HG03066 (cell line): ENCODE data around the gene GPC6.
"Not testable (repeated sequence)": the region's sequence is repeated elsewhere in the genome, so short reads cannot be mapped to it uniquely, and the experiment has no call there.

Experiments used
- ATAC-seq: cut with Tn5 transposase; IDR thresholded peaks from one replicate; pipeline ENCODE4 v1.9.1; 2021; ENCODE audit warnings: low read depth; ENCODE audit not compliant: unreplicated experiment

Gene GPC6

DNA sequence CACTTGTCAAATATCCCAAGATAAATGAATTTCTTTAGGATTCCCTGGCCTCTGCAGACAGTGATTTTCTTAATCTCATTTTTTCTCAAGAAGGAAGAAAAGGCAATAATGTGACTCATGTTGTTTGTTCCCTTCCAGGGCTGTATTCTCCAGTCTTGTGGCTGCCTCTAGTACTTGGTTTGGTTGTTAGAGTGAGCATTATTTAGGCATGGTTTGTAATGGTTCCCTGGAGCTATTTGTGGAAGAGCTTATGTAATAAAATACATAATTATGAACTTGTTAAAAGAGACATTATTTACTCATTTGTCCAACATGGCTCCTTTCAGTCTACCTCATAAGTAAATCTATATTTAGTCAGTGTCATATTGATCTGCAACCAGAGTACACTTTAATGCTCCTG lies 982.5 kb downstream of the GPC6 start:
- no peak for ATAC-seq

GRCh38 chr13:94209913-94210312 lies 983.3 kb downstream of the GPC6 start:
- ATAC-seq = not testable (repeated sequence)

GRCh38 chr13:94210816-94211215 lies 984.2 kb downstream of the GPC6 start:
- ATAC-seq = peak; percentile 61

GRCh38 chr13:94212196-94212595 lies 985.6 kb downstream of the GPC6 start:
- ATAC-seq = no peak

DNA sequence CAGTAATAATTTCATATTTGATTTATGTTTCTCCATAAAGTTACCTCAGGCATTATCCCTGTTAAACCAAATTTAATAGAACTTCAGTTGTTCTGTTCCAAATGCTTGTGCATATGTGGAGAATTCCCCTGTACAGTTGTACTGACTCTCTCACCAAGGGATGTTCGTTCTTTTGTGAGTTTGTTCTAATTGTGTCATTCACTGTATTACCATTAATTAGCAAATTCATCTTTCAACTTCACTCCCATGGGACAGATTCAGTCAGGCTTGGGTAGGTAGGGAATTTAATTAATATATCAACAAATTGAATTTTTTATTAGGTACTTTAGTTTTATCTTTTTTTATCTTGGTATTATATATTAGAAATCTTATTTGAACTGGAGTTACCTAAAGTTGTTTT lies 987.5 kb downstream of the GPC6 start:
- no peak for ATAC-seq

DNA sequence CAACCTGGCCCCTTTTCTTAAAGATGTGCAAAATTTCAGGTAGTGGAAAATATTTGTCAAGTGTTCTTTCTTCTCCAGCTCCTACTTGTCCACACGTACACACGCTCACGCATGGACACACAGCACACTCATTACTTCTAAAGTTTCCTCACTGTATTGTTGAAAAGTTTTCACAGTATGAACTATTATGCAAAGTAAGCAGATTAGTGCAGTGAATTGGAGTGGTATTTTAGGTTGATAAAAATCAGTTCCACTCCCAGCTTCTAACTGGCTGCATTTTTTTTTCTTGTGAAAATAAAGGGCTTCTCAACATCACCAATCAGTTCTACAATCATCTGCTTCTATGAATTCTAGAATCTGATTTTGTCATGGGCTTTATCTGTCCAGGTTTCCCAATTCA lies 988.4 kb downstream of the GPC6 start:
- ATAC-seq = no peak

DNA sequence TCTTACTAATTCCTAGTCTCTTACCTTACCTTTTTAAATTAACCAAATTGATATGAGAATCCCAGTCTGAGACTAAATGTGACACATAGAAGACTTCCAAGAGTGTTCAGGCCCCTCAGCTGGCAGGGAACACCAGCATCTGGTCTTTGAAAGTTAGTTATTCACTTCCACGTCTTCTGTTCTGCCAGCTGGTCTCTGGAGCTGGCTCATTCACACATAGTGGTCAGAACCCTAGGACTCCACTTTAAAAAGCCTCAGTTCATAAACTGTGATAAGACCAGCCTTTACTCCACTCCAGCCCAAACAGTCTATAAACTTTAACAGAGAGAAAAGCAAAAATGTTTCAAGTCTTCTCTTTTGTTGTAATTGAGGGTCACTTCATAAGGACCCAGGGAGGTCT lies 989.9 kb downstream of the GPC6 start:
- no peak for ATAC-seq

GRCh38 chr13:94217370-94217769 lies 990.8 kb downstream of the GPC6 start:
- ATAC-seq = no peak

DNA sequence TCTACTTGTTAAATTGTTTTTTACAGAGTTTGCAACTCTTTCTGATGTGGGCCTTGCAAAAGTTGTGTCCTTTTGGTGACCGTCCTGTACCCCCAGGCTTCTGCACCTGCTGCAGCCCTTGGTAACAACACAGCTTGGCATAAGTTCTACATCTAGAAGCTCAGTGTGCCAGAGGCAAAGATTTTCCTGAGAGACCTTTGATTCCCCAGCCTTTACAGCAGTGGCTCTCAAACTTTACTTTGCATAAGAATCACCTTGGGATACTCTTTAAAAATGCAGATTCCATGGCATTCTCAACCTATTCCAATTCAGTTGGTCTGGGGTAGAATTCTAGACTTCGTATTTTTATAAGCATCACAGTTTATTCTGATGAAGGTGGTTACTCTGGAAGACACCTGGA lies 991.9 kb downstream of the GPC6 start:
- no peak for ATAC-seq

DNA sequence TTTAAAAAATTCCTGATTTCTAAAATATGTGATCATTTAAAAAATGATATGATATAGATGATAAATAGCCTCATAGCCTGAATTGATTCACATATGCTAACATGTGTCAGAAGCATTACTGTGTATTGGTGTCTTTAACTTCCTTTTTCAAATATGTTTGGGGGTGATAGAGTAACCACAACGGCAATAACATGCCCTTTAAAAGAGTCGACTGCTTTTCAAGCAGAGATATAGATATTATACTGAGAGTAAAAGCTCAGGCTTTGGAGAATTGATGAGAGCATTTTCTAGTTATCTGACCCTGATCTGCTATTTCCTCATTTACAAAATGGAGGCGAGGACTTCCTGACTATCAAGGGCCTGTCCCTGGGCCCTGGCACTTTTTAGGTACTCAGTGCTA lies 992.3 kb downstream of the GPC6 start:
- ATAC-seq = no peak

DNA sequence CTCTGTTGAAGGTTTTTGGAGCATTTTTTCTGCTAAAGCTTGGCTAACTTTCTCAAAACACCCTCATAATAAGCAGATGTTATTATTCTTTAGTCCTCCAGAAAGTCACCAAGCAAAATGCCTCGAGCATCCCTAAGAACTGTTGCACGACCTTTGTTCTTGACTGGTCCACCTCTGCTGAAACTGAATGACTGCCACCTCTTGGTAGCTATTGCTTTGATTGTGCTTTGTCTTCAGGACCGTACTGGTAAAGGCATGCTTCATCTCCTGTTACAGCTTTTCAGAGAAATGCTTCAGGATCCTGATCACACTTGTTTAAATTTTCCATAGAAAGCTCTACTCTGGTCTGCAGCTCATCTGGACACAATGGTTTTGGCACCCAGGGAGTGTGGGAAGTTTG lies 998.1 kb downstream of the GPC6 start:
- no peak for ATAC-seq

DNA sequence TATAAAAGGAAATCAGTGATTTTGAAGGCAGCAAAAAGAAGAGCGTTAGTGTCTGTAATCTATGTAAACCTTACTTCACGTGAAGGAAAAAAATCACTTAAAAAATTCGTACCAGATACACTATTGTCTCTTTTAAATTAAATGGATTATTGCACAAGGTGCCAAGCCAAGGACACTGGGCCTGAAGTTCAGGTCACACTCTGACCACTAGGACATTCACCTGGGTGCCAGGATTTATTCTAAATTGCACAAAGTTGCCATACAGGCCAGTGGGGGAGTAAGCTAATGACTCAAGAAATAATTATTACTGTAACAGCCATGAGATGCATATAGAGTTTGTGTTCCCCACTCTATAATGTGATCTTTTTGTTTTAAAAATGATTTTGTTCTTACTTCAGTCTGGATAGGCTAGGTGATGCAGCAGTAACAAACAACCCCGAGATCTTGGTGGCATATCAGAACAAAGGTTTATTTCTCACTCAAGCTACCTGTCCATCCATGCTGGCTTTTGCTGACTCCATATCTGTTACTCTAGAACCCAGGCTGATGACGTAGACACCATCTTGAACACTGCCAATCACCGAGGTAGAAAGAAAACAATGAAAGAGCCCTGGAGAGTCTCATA lies 1000.8 kb downstream of the GPC6 start:
- ATAC-seq = no peak

DNA sequence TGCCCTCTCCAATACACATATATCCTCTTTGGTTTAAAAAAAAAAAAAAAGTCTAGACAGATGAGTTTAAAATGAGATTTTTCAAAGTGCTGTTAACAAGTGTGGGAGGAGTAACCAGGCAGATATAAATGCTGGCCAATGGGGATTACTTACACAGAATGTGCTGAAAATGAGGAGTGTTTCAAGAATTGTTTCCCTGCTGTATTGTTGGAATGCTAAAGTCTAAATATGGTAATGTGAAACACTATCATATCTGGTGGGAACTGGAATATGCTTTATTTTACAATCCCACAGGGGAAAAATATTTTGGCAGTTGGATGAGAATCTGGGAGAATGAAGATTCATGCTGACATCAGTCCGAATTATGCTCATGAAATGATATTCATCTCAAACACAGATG lies 1002.2 kb downstream of the GPC6 start:
- no peak for ATAC-seq

DNA sequence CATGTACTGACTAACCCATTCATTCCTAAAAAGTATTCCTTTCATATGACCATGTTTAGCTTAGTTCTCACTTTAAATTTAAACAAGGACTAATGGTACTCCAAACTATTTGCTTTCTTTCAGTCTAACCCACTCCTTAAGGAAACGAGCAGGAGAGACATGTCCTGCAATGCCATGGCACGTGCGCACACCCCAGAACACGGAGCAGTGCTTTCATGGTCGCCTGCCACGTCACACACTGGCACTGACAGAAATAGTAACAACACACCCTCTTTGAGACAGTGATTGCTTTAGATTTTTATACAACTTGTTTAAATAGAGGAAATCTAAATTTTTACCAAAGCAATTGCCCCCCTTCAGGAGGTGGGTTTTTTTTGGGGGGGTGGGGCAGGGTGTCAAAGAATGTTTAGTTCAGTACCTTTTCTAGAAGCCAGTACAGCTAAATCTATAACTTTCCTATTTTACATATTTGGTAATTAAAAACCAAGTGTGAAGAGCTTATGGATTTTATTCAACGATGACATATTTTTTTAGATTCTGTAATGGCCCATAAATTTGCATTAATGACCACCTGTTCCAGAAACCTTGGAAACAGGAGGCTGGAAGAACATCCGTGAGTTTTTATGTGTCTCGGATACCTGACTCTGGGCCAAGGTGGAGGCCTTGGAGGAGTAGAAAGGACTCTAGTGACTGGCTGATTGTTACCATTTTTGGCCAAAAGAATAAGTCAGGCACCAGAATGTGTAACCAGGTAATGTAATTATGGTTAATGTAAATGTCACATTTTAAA lies 1005.7 kb downstream of the GPC6 start:
- no peak for ATAC-seq

DNA sequence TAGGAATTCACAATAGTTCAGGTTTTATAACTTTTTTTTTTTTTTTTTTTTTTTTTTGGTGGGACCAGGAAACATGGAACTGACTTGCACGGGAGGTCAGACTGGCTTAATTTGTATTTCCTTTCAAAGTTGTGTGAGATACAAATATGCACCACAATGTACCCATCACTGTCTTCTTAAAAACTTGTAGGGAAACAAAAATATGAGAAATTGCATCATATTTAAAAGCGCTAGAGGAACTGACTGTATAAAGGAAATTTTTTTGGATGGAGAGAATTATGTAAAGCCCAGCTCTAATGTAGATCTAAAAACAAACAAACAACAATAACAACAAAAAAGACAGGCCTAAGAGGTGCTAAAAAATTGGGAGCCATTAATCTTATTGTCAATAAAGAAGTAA lies 1006.3 kb downstream of the GPC6 start:
- no peak for ATAC-seq

- ATAC-seq = no peak
Observed at GRCh38 chr13:94233401-94233800, 1006.8 kb downstream of the GPC6 start.

GRCh38 chr13:94233837-94234236 lies 1007.2 kb downstream of the GPC6 start:
- no peak for ATAC-seq

DNA sequence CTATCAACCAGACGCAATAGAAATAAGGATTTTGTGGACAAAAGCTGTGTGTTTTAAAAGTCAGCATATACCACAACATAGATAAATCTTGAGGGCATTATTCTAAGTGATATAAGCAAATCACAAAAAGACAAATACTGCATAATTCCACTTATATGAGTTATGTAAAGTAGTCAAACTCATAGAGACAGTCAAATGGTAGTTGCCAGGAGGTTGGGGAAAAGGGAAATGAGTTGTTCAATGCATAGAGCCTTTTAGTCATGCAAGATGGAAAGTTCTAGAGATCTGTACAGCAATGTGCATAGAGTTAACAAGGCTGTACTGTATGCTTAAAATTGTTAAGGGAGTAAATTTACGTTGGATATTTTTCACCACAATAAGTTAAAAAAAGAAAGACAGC lies 1008.1 kb downstream of the GPC6 start:
- no peak for ATAC-seq

GRCh38 chr13:94236132-94236531 lies 1009.5 kb downstream of the GPC6 start:
- no peak for ATAC-seq

DNA sequence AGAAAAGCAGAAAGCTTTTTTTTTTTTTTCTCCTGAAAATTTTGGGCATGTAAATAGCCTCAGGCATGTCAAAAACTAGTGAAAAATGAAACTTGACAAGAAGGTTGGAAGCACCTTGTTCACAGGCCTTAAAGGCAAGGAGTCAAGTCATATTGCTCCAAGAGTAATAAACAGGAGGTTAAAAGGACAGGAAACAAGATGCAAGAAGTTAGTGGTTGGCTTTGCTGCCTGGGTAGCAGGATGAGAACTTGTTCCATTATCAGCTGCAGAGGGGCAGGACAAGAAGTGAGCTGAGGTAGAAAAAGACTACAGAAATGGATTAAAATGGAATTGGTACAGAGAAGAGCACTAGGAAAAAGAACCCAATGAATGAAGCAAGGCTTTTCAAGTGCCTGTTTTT lies 1010.3 kb downstream of the GPC6 start:
- ATAC-seq = no peak

DNA sequence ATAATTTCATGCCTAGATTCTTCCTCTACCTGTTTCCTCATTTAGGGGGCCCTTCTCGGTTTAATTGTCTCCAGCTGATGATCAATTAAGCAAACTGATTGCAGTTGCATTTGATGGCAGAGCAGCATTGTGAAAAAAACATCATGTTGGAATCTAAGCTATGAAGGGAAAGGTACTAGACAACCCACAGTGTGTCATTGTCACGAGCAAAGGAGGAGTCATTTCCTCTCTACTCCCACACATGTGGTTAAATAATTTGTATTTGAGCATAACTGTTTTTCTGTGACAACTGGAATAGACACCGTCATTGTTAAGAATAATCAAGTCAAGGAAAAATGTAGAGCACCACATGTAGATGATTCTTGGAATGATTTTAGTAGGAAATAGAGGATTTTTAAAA lies 1012.5 kb downstream of the GPC6 start:
- ATAC-seq = no peak

GRCh38 chr13:94242554-94242953 lies 1015.9 kb downstream of the GPC6 start:
- no peak for ATAC-seq
